MCF 10A (cell line): Measurements from ENCODE around the gene DAB2. TPM values are rescaled to one million over a fixed set of nuclear protein-coding genes. Genes with fewer than 3 reads are reported as not detected.

Source experiments
- BruUV-seq: library from RNA; stranded (reverse); fragments of 400-500 nt; replicated peaks from 2 replicates; lab custom pipeline; 2021; lab: Mats Ljungman, UMichigan
- CTCF ChIA-PET: fragments of 300-600 bp; sonication (Branson Sonifier 250); formaldehyde crosslinking; extraction: SDS; loops from one replicate; lab custom pipeline; 2021; ENCODE audit warnings: antibody characterized with exemption, inconsistent platforms; lab: Yijun Ruan, JAX
- POLR2A ChIA-PET: fragments of 300-600, 350-650 bp; sonication (Branson Sonifier 250); formaldehyde crosslinking; extraction: SDS; loops from one replicate; lab custom pipeline; 2020; ENCODE audit warnings: antibody characterized with exemption, inconsistent platforms; lab: Yijun Ruan, JAX
- DNase-seq: peaks from one replicate; pipeline ENCODE4 v3.0.0-alpha.2; 2018; ENCODE audit not compliant: unreplicated experiment
- H3K27ac Mint-ChIP-seq: one replicate; pipeline ENCODE4 v1.8.0; 2022; ENCODE audit warnings: mild to moderate bottlenecking, low read depth, mixed read lengths; ENCODE audit not compliant: unreplicated experiment
- H3K27me3 Mint-ChIP-seq: one replicate; pipeline ENCODE4 v1.8.0; 2022; ENCODE audit warnings: mixed read lengths; ENCODE audit not compliant: insufficient read depth, unreplicated experiment
- H3K36me3 Mint-ChIP-seq: one replicate; pipeline ENCODE4 v1.8.0; 2022; ENCODE audit warnings: mild to moderate bottlenecking, moderate library complexity, mixed read lengths; ENCODE audit not compliant: insufficient read depth, unreplicated experiment
- H3K4me1 Mint-ChIP-seq: one replicate; pipeline ENCODE4 v1.8.0; 2022; ENCODE audit warnings: mixed read lengths; ENCODE audit not compliant: insufficient read depth, unreplicated experiment
- H3K4me3 Mint-ChIP-seq: one replicate; pipeline ENCODE4 v1.8.0; 2022; ENCODE audit warnings: mild to moderate bottlenecking, moderate library complexity, mixed read lengths; ENCODE audit not compliant: unreplicated experiment
- H3K9me3 Mint-ChIP-seq: one replicate; pipeline ENCODE4 v1.8.0; 2022; ENCODE audit warnings: mixed read lengths; ENCODE audit not compliant: unreplicated experiment
- CTCF ChIP-seq: fragments of 200-600 bp; IDR thresholded peaks from one replicate; pipeline ENCODE4 v1.8.0; 2022; ENCODE audit warnings: antibody characterized with exemption, mild to moderate bottlenecking; ENCODE audit not compliant: unreplicated experiment
- intact Hi-C: fragments of 100-400 bp; cut with micrococcal nuclease; formaldehyde crosslinking; loops from 2 replicates; pipeline ENCODE4 v1.14.1; 2022
- total RNA-seq: library from RNA; stranded (reverse); gene quantifications from 2 replicates; pipeline ENCODE4 v1.2.3, GENCODE V29; 2022

DAB2 gene
- total RNA-seq, 1 experiment from 2014 or later: 0.68 TPM

- peaks cover 8% of the 10 kb centered on the region for H3K4me1 Mint-ChIP-seq
- CTCF ChIA-PET: interaction anchor here (0.8 to 3.2 kb wide), 3 partner anchors 13 to 139 kb away, joined by 3 to 16 read pairs (median 3); no protein-coding TSS in a partner anchor
These were observed 68.5 kb downstream of the DAB2 start for GRCh38 chr5:39356263-39356662.

GRCh38 chr5:39355324-39355723 is 69.5 kb downstream of the DAB2 start:
- Mint-ChIP-seq H3K4me3 (no peak overlapping the region), H3K4me1 (no peaks in the 10 kb centered on the region), H3K36me3 (no peaks in the 10 kb centered on the region), H3K9me3 (no peaks in the 10 kb centered on the region), H3K27ac (no peak overlapping the region), H3K27me3 (no peaks in the 10 kb centered on the region)
- CTCF ChIA-PET: interaction anchor here (0.8 to 3.2 kb wide), 2 partner anchors 21 to 138 kb away, joined by 3 to 16 read pairs; no protein-coding TSS in a partner anchor
- BruUV-seq: no TSS peak
- no peak for TF ChIP-seq CTCF
- POLR2A ChIA-PET: no interaction called here
- DNase-seq: no peak
- intact Hi-C loops: no loop called here

More at GRCh38 chr5:39356263-39356662, 68.5 kb downstream of the DAB2 start:
- Mint-ChIP-seq H3K27ac (no peak overlapping the region), H3K4me3 (no peak overlapping the region), H3K36me3 (no peaks in the 10 kb centered on the region), H3K27me3 (no peaks in the 10 kb centered on the region), H3K9me3 (no peaks in the 10 kb centered on the region)
- POLR2A ChIA-PET: no interaction called here
- intact Hi-C loops: no loop called here
- no peak for TF ChIP-seq CTCF
- no peak for DNase-seq
- no TSS peak for BruUV-seq

GRCh38 chr5:39353717-39354399 is 70.9 kb downstream of the DAB2 start:
- no TSS peak for BruUV-seq
- H3K4me3 Mint-ChIP-seq: no peak overlapping the region
- POLR2A ChIA-PET: no interaction called here
- no peaks in the 10 kb centered on the region for H3K27me3 Mint-ChIP-seq
- H3K4me1 Mint-ChIP-seq: no peaks in the 10 kb centered on the region
- no peaks in the 10 kb centered on the region for H3K36me3 Mint-ChIP-seq
- CTCF ChIA-PET: interaction anchor here (0.7 to 1.9 kb wide), 3 partner anchors 20 to 1822 kb away, joined by 3 to 7 read pairs (median 4); no protein-coding TSS in a partner anchor
- no peak for DNase-seq
- no peaks in the 10 kb centered on the region for H3K9me3 Mint-ChIP-seq
- no peak for TF ChIP-seq CTCF
- no peak overlapping the region for H3K27ac Mint-ChIP-seq
- intact Hi-C loops: no loop called here

GRCh38 chr5:39352951-39353350 is 71.8 kb downstream of the DAB2 start:
- ChIA-PET CTCF (interaction anchor here (0.7 to 1.9 kb wide), 2 partner anchors 23 to 1821 kb away, joined by 3 to 7 read pairs; no protein-coding TSS in a partner anchor), POLR2A (no interaction called here)
- Mint-ChIP-seq H3K27ac (no peak overlapping the region), H3K36me3 (no peaks in the 10 kb centered on the region), H3K9me3 (no peaks in the 10 kb centered on the region), H3K27me3 (no peaks in the 10 kb centered on the region), H3K4me1 (no peaks in the 10 kb centered on the region), H3K4me3 (no peak overlapping the region)
- BruUV-seq: no TSS peak
- intact Hi-C loops: no loop called here
- no peak for TF ChIP-seq CTCF
- no peak for DNase-seq
